Measurements from ENCODE around the gene GRIK3. TPM values are rescaled to one million over a fixed set of nuclear protein-coding genes. Genes with fewer than 3 reads are reported as not detected.

The GRIK3 gene
- total and polyA plus RNA-seq, 2 donors (not counting 1 experiment from before 2014, with no cell fraction given) = not detected

DNA sequence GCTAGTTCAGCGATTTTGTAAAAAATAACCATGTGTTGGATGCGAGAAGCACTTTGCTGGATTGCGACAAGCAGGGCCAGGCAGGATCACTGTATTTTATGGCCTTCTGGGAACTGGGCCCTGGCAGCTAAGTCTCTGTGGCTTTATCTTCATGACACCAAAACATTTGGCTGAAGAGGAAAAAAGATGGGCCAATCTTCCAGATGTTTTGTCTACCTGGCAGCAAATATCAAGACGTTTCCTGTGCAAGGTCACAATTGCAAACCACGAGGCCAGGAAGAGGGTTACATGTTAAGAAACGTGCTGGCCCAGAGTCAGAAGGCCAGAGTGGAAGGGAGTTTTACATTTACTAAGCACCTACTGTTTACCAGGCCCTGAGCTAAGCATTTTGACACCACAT lies 22.1 kb downstream of the GRIK3 start:
- H3K27ac ChIP-seq (ENCODE audit: insufficient read depth, low read length) = no peak overlapping the region
- no peak for DNase-seq (ENCODE audit: low read depth in 2 of 2)
- no peaks in the 10 kb centered on the region for H3K36me3 ChIP-seq (ENCODE audit: control insufficient read depth, insufficient read depth, low read length)
- no peaks in the 10 kb centered on the region for H3K9me3 ChIP-seq (ENCODE audit: control insufficient read depth, insufficient read depth, low read depth, low read length)
- no peak overlapping the region for H2AFZ ChIP-seq (ENCODE audit: low read length)
- no peak overlapping the region for H3K9ac ChIP-seq (ENCODE audit: insufficient read depth, low read length)
- TF ChIP-seq, protein P1, sequence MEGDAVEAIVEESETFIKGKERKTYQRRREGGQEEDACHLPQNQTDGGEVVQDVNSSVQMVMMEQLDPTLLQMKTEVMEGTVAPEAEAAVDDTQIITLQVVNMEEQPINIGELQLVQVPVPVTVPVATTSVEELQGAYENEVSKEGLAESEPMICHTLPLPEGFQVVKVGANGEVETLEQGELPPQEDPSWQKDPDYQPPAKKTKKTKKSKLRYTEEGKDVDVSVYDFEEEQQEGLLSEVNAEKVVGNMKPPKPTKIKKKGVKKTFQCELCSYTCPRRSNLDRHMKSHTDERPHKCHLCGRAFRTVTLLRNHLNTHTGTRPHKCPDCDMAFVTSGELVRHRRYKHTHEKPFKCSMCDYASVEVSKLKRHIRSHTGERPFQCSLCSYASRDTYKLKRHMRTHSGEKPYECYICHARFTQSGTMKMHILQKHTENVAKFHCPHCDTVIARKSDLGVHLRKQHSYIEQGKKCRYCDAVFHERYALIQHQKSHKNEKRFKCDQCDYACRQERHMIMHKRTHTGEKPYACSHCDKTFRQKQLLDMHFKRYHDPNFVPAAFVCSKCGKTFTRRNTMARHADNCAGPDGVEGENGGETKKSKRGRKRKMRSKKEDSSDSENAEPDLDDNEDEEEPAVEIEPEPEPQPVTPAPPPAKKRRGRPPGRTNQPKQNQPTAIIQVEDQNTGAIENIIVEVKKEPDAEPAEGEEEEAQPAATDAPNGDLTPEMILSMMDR (conservative IDR thresholded peaks at IDR 0.05 in 1 of 2, IDR thresholded peaks at IDR 0.05 in 1 of 2; ENCODE audit: low read depth in 1 of 2, low read length in 2 of 2) = no peak
- TF ChIP-seq EZH2 (IDR thresholded peaks at IDR 0.05; ENCODE audit: low read length, missing control alignments) = no peak
- no peak overlapping the region for H3K4me2 ChIP-seq (ENCODE audit: extremely low read depth, insufficient read depth, low read length)
- H3K4me1 ChIP-seq (ENCODE audit: control insufficient read depth, extremely low read depth, insufficient read depth, low read length) = no peaks in the 10 kb centered on the region
- no peaks in the 10 kb centered on the region for H3K27me3 ChIP-seq (ENCODE audit: control insufficient read depth, insufficient read depth, low read length)
- H3K4me3 ChIP-seq (replicated peaks in 1 of 4; ENCODE audit: control extremely low read depth in 1 of 4, insufficient read depth in 1 of 4, low read depth in 3 of 4, low read length in 4 of 4) = no peak overlapping the region
- no peaks in the 10 kb centered on the region for H4K20me1 ChIP-seq (ENCODE audit: control insufficient read depth, extremely low read depth, insufficient read depth, low read length)
- no peaks in the 10 kb centered on the region for H3K79me2 ChIP-seq (ENCODE audit: control insufficient read depth, insufficient read depth, low read length)

DNA sequence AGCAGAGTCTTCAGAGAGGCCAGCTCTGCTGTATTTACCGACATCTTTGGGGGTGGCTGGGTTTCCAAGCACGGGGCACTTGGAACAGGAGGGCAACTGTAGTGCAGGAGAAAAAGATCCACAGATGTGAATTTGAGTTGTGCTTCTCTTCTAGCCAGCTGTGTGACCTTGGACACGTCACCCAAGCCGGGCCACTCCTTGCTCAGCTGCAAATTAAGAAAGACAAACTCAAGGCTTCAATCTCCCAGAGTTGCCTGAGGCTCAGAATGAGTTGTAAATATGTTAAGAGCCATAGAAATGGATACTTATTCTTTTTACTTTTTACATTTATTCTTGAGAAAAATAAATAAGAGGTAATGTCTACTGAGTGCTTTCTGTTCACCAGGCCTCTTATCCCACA lies 24.3 kb downstream of the GRIK3 start:
- Histone ChIP-seq H3K4me1 (ENCODE audit: control insufficient read depth, extremely low read depth, insufficient read depth, low read length) (no peaks in the 10 kb centered on the region), H3K36me3 (ENCODE audit: control insufficient read depth, insufficient read depth, low read length) (no peaks in the 10 kb centered on the region), H2AFZ (ENCODE audit: low read length) (no peak overlapping the region), H3K9ac (ENCODE audit: insufficient read depth, low read length) (no peak overlapping the region), H3K79me2 (ENCODE audit: control insufficient read depth, insufficient read depth, low read length) (no peaks in the 10 kb centered on the region), H3K9me3 (ENCODE audit: control insufficient read depth, insufficient read depth, low read depth, low read length) (no peaks in the 10 kb centered on the region), H3K27me3 (ENCODE audit: control insufficient read depth, insufficient read depth, low read length) (no peaks in the 10 kb centered on the region), H3K4me3 (replicated peaks in 1 of 4; ENCODE audit: control extremely low read depth in 1 of 4, insufficient read depth in 1 of 4, low read depth in 3 of 4, low read length in 4 of 4) (no peak overlapping the region), H3K27ac (ENCODE audit: insufficient read depth, low read length) (no peak overlapping the region), H3K4me2 (ENCODE audit: extremely low read depth, insufficient read depth, low read length) (no peak overlapping the region), H4K20me1 (ENCODE audit: control insufficient read depth, extremely low read depth, insufficient read depth, low read length) (no peaks in the 10 kb centered on the region)
- TF ChIP-seq EZH2 (IDR thresholded peaks at IDR 0.05; ENCODE audit: low read length, missing control alignments) = no peak
- TF ChIP-seq, protein P1 (conservative IDR thresholded peaks at IDR 0.05 in 1 of 2, IDR thresholded peaks at IDR 0.05 in 1 of 2; ENCODE audit: low read depth in 1 of 2, low read length in 2 of 2) = no peak
- no peak for DNase-seq (ENCODE audit: low read depth in 2 of 2)

DNA sequence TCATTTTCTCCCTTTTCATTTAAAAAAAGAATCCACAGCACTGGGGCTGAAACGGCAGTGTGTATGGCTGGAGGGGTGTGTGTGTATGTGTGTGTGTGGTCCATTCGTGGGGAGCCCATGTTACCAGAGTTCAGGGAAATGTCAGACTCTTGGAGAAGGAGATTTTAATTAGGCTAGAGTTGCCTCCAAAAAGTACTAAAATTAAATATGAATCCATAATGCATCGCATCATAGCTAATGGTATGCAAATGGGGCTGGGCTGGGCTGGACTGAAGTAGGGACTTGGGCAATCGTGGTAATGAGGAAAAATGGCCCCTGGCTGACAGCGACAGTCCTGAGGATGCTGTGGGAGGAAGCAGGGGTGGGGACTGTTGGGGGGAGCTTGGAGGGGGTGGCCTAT lies 24.8 kb downstream of the GRIK3 start:
- TF ChIP-seq EZH2 (IDR thresholded peaks at IDR 0.05; ENCODE audit: low read length, missing control alignments) = no peak
- TF ChIP-seq, protein P1 (conservative IDR thresholded peaks at IDR 0.05 in 1 of 2, IDR thresholded peaks at IDR 0.05 in 1 of 2; ENCODE audit: low read depth in 1 of 2, low read length in 2 of 2) = no peak
- H3K4me2 ChIP-seq (ENCODE audit: extremely low read depth, insufficient read depth, low read length) = no peak overlapping the region
- no peaks in the 10 kb centered on the region for H3K9me3 ChIP-seq (ENCODE audit: control insufficient read depth, insufficient read depth, low read depth, low read length)
- H3K27me3 ChIP-seq (ENCODE audit: control insufficient read depth, insufficient read depth, low read length) = no peaks in the 10 kb centered on the region
- no peak overlapping the region for H3K4me3 ChIP-seq (replicated peaks in 1 of 4; ENCODE audit: control extremely low read depth in 1 of 4, insufficient read depth in 1 of 4, low read depth in 3 of 4, low read length in 4 of 4)
- H3K27ac ChIP-seq (ENCODE audit: insufficient read depth, low read length) = no peak overlapping the region
- no peak overlapping the region for H2AFZ ChIP-seq (ENCODE audit: low read length)
- no peak for DNase-seq (ENCODE audit: low read depth in 2 of 2)
- no peaks in the 10 kb centered on the region for H3K4me1 ChIP-seq (ENCODE audit: control insufficient read depth, extremely low read depth, insufficient read depth, low read length)
- no peaks in the 10 kb centered on the region for H3K36me3 ChIP-seq (ENCODE audit: control insufficient read depth, insufficient read depth, low read length)
- no peaks in the 10 kb centered on the region for H3K79me2 ChIP-seq (ENCODE audit: control insufficient read depth, insufficient read depth, low read length)
- no peaks in the 10 kb centered on the region for H4K20me1 ChIP-seq (ENCODE audit: control insufficient read depth, extremely low read depth, insufficient read depth, low read length)
- H3K9ac ChIP-seq (ENCODE audit: insufficient read depth, low read length) = no peak overlapping the region

All from fibroblast of lung (primary cell).